ENCODE data around the gene PTPN14.
"Not testable (repeated sequence)": the region's sequence is repeated elsewhere in the genome, so short reads cannot be mapped to it uniquely, and the experiment has no call there.

PTPN14 gene

DNA sequence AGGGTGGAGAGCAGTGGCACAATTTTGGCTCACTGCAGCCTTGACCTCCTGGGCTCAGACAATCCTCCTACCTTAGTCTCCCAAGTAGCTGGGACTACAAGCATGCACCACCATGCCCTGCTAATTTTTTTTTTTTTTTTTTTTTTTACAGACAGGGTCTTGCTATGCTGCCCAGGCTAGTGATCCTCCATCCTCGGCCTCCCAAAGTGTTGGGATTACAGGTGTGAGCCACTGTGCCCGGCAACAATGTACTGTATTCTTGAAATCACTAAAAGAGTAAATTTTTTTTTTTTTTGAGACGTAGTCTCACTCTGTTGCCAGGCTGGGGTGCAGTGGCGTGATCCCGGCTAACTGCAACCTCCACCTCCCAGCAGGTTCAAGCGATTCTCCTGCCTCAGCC lies 152.9 kb downstream of the PTPN14 start:
- DNase-seq (ENCODE audit: low read depth), result no peak

DNA sequence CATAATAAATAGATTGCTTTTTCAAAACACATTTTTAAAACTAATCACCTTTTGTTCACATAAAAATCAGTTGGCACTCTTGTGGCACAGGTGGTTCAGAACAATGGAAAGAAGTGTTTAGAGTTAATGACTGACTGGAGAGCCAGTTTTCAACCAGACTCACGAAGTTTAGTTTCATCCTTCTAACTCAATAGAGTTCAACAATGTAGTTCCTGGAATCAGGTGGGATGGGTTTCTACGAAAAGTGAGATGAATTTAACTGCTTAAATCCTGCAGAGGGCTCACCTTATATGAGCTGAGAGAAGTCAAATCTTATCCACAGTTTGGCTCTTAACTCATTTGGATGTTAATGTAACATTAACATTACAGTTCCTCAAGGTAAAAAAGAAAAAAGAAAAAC lies 153.9 kb downstream of the PTPN14 start:
- no peak overlapping the region for H3K4me3 ChIP-seq (ENCODE audit: control insufficient read depth, low read depth, low read length)
- no peak for DNase-seq (ENCODE audit: low read depth)
- TF ChIP-seq, protein P1, sequence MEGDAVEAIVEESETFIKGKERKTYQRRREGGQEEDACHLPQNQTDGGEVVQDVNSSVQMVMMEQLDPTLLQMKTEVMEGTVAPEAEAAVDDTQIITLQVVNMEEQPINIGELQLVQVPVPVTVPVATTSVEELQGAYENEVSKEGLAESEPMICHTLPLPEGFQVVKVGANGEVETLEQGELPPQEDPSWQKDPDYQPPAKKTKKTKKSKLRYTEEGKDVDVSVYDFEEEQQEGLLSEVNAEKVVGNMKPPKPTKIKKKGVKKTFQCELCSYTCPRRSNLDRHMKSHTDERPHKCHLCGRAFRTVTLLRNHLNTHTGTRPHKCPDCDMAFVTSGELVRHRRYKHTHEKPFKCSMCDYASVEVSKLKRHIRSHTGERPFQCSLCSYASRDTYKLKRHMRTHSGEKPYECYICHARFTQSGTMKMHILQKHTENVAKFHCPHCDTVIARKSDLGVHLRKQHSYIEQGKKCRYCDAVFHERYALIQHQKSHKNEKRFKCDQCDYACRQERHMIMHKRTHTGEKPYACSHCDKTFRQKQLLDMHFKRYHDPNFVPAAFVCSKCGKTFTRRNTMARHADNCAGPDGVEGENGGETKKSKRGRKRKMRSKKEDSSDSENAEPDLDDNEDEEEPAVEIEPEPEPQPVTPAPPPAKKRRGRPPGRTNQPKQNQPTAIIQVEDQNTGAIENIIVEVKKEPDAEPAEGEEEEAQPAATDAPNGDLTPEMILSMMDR (conservative IDR thresholded peaks at IDR 0.05; ENCODE audit: control insufficient read depth, insufficient read depth, low read depth, low read length), result no peak

More for the DNA sequence above, 152.9 kb downstream of the PTPN14 start:
- TF ChIP-seq, protein P1 (conservative IDR thresholded peaks at IDR 0.05; ENCODE audit: control insufficient read depth, insufficient read depth, low read depth, low read length), result no peak
- H3K4me3 ChIP-seq (ENCODE audit: control insufficient read depth, low read depth, low read length), result no peak overlapping the region

DNA sequence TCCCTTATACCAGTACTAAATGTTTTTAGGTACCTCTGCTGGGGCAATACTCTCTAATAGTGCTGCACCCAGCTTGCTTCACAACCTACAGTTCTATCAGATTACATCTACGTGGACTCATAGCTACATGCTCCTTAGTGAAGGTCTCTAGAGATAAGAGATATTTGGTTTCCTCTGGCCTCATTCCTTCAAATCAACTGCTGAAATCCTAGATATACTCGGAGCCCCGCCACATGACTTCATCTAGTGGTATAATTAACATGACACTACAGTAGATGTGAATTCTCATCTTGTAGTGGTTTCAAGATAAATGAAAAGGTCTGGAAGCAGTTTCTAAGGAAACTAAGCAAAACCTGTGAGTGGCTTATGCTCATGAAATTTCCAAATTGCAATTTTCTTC lies 155.1 kb downstream of the PTPN14 start:
- TF ChIP-seq, protein P1 (conservative IDR thresholded peaks at IDR 0.05; ENCODE audit: control insufficient read depth, insufficient read depth, low read depth, low read length), result no peak
- no peak for DNase-seq (ENCODE audit: low read depth)
- no peak overlapping the region for H3K4me3 ChIP-seq (ENCODE audit: control insufficient read depth, low read depth, low read length)

DNA sequence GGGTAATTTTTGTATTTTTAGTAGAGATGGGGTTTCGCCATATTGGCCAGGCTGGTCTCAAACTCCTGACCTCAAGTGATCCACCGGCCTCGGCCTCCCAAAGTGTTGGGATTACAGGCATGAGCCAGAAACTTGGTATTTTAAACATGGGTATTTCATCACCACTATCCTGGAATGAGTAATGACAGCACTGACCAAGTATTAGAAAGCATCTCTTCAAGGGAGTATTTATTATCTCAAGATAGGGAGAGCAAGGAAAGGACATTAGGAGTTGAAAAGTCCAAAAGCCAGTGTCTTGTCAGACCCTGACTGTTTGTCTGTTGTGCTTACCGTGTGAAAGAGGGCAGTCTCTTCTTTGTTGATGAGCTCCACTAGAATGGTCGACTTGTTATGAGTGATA lies 156.8 kb downstream of the PTPN14 start:
- peak; percentile 87 for DNase-seq (ENCODE audit: low read depth)
- not testable (repeated sequence) for H3K4me3 ChIP-seq (ENCODE audit: control insufficient read depth, low read depth, low read length)

DNA sequence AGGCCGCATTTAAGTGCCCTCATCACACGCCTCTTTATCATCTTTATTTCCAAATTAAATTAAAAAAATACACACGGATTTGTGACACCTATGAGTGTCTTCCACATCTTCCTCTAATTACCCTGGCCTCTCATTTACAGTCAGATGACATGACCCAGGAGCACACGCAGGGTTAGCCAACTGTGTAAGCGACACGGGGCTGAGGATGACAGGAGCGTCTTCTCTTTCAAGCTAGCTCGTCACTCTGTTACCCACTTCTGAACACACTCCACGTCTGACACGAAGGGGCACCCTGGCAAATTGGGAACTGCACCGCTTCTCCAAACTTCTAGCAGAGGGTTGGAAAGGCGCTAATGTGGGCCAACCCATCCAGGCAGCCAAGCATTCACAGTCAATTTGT lies 158.3 kb downstream of the PTPN14 start:
- TF ChIP-seq, protein P1 (conservative IDR thresholded peaks at IDR 0.05; ENCODE audit: control insufficient read depth, insufficient read depth, low read depth, low read length), result no peak
- no peak for DNase-seq (ENCODE audit: low read depth)
- no peak overlapping the region for H3K4me3 ChIP-seq (ENCODE audit: control insufficient read depth, low read depth, low read length)

DNA sequence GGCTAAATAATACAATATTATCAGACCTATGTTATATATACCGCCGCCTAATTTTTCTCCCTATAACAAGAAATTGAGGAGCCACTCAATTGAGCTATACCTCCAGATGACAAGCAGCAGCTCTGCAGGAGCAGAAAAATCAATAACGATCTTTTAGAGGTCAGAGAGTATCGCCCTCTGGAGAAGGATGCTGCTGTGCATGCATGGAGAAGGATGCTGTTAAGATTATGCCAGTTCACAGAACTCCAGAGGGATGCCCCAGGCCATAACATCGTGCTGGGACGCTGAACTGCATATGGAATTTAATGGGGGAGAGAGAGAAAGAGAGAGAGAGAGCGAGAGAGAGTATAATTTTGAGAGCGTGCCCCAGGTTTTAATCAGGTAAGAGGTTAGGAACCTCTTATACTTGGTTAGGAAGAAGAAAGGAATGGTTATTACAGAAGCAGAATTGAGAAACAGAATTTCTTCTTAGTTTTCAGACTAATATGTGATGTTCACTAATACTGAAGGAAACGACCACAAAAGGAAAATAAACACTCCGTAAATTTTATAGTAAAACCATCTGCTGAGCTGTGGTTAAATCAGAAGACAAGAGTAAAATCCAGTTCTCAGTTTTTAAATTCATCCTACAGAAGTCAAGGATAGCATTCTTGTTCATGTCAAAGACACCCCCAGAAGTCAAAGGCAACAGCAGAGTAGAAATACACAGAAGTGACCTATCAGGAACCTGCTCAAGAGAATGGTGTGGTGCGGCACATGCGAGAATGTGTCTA lies 159.3 kb downstream of the PTPN14 start:
- TF ChIP-seq, protein P1 (conservative IDR thresholded peaks at IDR 0.05; ENCODE audit: control insufficient read depth, insufficient read depth, low read depth, low read length), result no peak
- no peak overlapping the region for H3K4me3 ChIP-seq (ENCODE audit: control insufficient read depth, low read depth, low read length)
- no peak for DNase-seq (ENCODE audit: low read depth)

DNA sequence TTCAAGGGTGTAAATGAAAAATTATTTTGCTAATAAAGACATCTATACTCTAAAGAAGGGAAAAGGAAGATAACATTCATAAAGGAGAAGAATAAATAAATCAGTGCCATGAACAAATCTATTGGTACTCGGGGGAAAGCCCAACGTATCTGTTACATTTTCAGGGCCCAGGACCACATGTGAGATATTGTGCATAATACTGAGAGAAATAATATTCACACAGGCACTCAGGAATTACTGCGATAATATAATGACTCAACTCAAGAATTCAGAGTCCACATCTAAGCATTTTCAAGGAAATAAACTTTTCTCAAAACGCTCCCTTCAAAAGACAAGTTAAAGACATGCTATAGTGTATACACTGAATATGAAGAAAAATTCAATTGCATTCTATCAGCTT lies 161.7 kb downstream of the PTPN14 start:
- TF ChIP-seq, protein P1 (conservative IDR thresholded peaks at IDR 0.05; ENCODE audit: control insufficient read depth, insufficient read depth, low read depth, low read length), result no peak
- no peak overlapping the region for H3K4me3 ChIP-seq (ENCODE audit: control insufficient read depth, low read depth, low read length)
- no peak for DNase-seq (ENCODE audit: low read depth)
